Measurements from ENCODE around the gene PROM2. TPM values are rescaled to one million over a fixed set of nuclear protein-coding genes. Genes with fewer than 3 reads are reported as not detected.

PROM2 gene
- 14.2 and 16.9 TPM in 2 replicates for total RNA-seq
- long read RNA-seq, partial matches to known transcripts: 0 of 3 reads
- long read RNA-seq, other reads (novel, unspliced or antisense): 2 of 3 reads

DNA sequence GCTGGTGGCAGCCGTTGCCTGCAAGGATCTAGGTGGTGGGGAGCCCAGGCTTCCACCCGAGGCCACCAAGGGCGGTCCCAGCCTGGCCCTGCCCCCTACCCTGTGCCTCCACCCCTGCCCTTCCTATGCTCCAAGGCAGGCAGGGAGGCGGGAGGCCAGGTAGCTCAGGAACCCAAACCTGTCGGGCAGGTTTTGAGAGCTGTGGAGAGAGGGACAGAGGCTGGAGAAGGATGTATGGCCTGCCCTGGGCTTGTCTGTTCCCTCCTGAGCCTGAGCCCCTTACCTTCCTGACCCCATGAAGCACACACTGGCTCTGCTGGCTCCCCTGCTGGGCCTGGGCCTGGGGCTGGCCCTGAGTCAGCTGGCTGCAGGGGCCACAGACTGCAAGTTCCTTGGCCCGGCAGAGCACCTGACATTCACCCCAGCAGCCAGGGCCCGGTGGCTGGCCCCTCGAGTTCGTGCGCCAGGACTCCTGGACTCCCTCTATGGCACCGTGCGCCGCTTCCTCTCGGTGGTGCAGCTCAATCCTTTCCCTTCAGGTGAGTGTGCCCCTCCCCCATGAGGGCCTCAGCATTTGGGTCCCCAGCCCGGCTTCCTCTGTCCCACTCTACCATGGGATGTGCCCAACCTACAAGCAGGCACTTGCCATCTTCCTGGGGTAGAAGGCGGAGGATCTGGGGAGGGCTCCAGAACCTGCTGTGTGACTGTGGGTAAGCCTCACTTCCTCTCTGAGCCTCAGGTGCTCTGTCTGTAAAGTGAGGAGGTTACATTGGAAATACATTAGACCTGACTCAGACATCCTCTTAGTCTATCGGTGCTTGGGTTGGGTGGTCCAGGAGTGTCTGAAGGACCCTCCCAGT, at the start of gene PROM2:
Gene PROM2, plus strand, starts transcription at position 159 of the 860 bp plus-strand sequence. Its CDS starts 137 bp downstream, at position 296.
- Mint-ChIP-seq H3K36me3 (ENCODE audit: insufficient read depth) (no peaks in the 10 kb centered on the region), H3K27ac (peak within 1 kb of the TSS; percentile 92)
- no peak for TF ChIP-seq CTCF (IDR thresholded peaks at IDR 0.05; ENCODE audit: unreplicated experiment)

DNA sequence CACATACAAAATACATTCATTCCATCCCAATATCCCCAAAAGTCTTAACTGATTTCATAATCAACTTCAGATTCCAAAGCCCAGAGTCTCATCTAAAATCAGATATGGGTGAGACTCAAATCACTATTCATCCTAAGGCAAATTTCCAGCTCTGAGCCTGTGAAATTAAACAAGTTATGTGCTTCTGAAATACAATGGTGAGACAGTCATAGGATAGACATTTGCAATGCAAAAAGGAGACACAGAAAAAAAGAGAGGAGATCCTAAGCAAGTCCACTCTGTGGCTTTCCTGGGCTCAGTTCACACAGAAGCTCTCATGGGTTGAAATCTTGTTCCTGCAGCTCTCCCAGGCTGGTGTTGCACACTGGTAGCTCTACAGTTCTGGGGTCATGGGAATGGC, 48.6 kb upstream of the PROM2 start:
- H3K36me3 Mint-ChIP-seq (ENCODE audit: insufficient read depth): peaks cover 29% of the 10 kb centered on the region
- no peaks in the 10 kb centered on the region for H3K27me3 Mint-ChIP-seq
- no peak for DNase-seq (ENCODE audit: low spot score, unreplicated experiment)
- H3K4me3 Mint-ChIP-seq (ENCODE audit: low read depth): no peak overlapping the region
- H3K27ac Mint-ChIP-seq: no peak overlapping the region
- H3K4me1 Mint-ChIP-seq (ENCODE audit: low read depth): no peaks in the 10 kb centered on the region
- peaks cover 23% of the 10 kb centered on the region for H3K9me3 Mint-ChIP-seq (ENCODE audit: low read depth)
- TF ChIP-seq CTCF (IDR thresholded peaks at IDR 0.05; ENCODE audit: unreplicated experiment): no peak

More for the DNA sequence above, at the start of gene PROM2:
- Mint-ChIP-seq H3K9me3 (ENCODE audit: low read depth) (no peaks in the 10 kb centered on the region), H3K4me1 (ENCODE audit: low read depth) (peaks cover 8% of the 10 kb centered on the region), H3K27me3 (no peaks in the 10 kb centered on the region), H3K4me3 (ENCODE audit: low read depth) (peak within 1 kb of the TSS; percentile 48)
- DNase-seq (ENCODE audit: low spot score, unreplicated experiment): peak; percentile 60

DNA sequence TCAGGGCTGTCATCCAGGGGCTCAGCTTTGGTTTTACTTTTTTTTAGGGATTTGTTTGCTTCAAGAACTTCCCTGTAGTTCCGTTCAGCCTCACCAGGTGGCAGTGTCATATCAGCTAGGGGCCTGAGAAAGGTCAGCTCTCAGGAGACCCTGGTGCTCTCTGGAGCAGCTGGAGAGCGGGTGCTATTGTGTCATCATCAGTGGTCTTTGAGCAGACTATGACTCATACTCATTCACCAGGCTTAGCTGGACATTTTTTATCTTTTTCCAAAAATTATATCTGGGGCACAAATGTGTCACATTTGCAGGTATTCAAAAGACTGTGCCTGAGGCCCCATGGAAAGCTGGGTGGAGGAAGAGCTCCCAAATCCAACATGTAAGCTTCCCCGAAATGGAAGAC, 42.5 kb upstream of the PROM2 start:
- no peaks in the 10 kb centered on the region for H3K36me3 Mint-ChIP-seq (ENCODE audit: insufficient read depth)
- no peak overlapping the region for H3K4me3 Mint-ChIP-seq (ENCODE audit: low read depth)
- no peak overlapping the region for H3K27ac Mint-ChIP-seq
- no peaks in the 10 kb centered on the region for H3K27me3 Mint-ChIP-seq
- no peaks in the 10 kb centered on the region for H3K4me1 Mint-ChIP-seq (ENCODE audit: low read depth)
- peak; percentile 81 for TF ChIP-seq CTCF (IDR thresholded peaks at IDR 0.05; ENCODE audit: unreplicated experiment)
- peaks cover 7% of the 10 kb centered on the region for H3K9me3 Mint-ChIP-seq (ENCODE audit: low read depth)
- DNase-seq (ENCODE audit: low spot score, unreplicated experiment): peak; percentile 70

DNA sequence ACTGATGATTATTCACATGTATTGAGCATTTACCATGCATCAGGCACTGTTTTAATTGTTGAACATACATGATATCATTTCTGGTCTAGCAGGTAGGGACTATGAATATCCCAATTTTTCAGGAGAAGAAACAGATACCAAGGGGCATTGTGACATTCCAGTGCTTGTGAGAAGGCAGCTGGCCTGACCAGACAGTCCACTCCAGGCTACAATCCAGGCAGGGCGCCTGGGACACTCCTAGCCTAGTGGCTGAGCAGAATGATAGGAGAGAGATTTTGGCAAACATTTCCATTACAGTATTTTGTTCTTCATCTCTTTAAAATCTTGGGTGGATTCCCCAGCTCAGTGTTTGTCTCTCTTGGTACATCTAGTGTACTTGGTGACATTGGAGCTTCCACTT, 42.0 kb upstream of the PROM2 start:
- H3K9me3 Mint-ChIP-seq (ENCODE audit: low read depth): peaks cover 7% of the 10 kb centered on the region
- H3K27ac Mint-ChIP-seq: no peak overlapping the region
- DNase-seq (ENCODE audit: low spot score, unreplicated experiment): no peak
- no peaks in the 10 kb centered on the region for H3K27me3 Mint-ChIP-seq
- H3K36me3 Mint-ChIP-seq (ENCODE audit: insufficient read depth): no peaks in the 10 kb centered on the region
- no peak for TF ChIP-seq CTCF (IDR thresholded peaks at IDR 0.05; ENCODE audit: unreplicated experiment)
- no peaks in the 10 kb centered on the region for H3K4me1 Mint-ChIP-seq (ENCODE audit: low read depth)
- no peak overlapping the region for H3K4me3 Mint-ChIP-seq (ENCODE audit: low read depth)

DNA sequence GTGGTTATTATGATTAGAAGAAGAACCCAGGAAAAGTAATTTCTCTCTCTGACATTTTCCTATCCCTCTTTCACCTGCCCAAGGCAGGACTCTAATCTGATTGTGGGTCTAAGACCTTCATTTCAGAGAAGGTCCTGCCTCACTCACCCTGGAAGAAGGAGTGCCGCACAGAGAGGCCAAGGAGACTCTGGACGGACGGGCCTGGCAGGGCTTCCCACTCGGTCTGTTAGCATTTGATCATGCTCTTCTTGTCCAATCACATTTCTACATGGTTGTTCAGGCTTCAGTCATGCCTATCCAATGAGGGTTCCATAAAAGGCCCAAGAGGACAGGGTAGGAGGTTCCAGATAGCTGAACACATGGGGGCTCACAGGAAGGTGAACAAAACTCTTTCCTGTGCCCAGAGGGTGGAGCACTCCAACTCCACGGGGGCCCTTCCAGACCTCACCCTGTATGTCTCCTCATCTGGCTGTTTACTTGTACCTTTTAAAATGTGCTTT, 39.9 kb upstream of the PROM2 start:
- Mint-ChIP-seq H3K36me3 (ENCODE audit: insufficient read depth) (peaks cover 2% of the 10 kb centered on the region), H3K27me3 (no peaks in the 10 kb centered on the region), H3K4me3 (ENCODE audit: low read depth) (no peak overlapping the region), H3K9me3 (ENCODE audit: low read depth) (peaks cover 13% of the 10 kb centered on the region), H3K27ac (no peak overlapping the region), H3K4me1 (ENCODE audit: low read depth) (no peaks in the 10 kb centered on the region)
- TF ChIP-seq CTCF (IDR thresholded peaks at IDR 0.05; ENCODE audit: unreplicated experiment): no peak
- DNase-seq (ENCODE audit: low spot score, unreplicated experiment): no peak

Data from progenitor cell of endocrine pancreas (in vitro differentiated cells).